GM12874 (cell line): ENCODE results near the gene MAT2A.

Experiments
- TF ChIP-seq, protein P1 (sequence below): IDR thresholded peaks from 2 replicates; pipeline ENCODE4 v1.5.1; 2011; ENCODE audit warnings: low read depth, mild to moderate bottlenecking, control low read depth, low read length, moderate library complexity; ENCODE audit not compliant: insufficient read depth

The MAT2A gene

GRCh38 chr2:85516653-85517389, 22.1 kb upstream of the MAT2A start:
- TF ChIP-seq, protein P1, sequence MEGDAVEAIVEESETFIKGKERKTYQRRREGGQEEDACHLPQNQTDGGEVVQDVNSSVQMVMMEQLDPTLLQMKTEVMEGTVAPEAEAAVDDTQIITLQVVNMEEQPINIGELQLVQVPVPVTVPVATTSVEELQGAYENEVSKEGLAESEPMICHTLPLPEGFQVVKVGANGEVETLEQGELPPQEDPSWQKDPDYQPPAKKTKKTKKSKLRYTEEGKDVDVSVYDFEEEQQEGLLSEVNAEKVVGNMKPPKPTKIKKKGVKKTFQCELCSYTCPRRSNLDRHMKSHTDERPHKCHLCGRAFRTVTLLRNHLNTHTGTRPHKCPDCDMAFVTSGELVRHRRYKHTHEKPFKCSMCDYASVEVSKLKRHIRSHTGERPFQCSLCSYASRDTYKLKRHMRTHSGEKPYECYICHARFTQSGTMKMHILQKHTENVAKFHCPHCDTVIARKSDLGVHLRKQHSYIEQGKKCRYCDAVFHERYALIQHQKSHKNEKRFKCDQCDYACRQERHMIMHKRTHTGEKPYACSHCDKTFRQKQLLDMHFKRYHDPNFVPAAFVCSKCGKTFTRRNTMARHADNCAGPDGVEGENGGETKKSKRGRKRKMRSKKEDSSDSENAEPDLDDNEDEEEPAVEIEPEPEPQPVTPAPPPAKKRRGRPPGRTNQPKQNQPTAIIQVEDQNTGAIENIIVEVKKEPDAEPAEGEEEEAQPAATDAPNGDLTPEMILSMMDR, result no peak

DNA sequence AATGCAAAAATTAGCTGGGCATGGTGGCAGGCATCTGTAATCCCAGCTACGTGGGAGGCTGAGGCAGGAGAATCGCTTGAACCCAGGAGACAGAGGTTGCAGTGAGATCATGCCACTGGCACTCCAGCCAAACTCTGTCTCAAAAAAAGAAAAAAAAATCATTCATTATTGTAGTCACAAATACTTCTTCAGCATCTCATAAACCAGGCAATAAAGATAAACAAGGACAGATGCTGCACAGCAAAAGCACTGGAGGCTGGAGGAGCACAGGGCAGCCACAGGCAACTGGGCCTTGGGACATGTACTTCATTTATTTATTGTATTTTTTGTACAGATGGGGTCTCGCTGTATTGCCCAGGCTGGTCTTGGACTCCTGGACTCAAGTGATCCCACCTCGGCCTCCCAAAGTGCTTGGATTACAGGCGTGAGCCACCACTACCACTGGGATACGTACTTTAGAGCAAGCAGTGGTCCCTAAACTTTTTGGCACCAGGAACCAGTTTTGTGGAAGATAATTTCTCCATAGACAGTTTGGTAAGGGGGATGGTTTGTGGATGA, 16.8 kb upstream of the MAT2A start:
- TF ChIP-seq, protein P1, result no peak

- TF ChIP-seq, protein P1, result no peak
These were observed 15.7 kb upstream of the MAT2A start for GRCh38 chr2:85523062-85523902.

- TF ChIP-seq, protein P1, result no peak
These were observed 15.0 kb upstream of the MAT2A start for GRCh38 chr2:85523903-85524335.

DNA sequence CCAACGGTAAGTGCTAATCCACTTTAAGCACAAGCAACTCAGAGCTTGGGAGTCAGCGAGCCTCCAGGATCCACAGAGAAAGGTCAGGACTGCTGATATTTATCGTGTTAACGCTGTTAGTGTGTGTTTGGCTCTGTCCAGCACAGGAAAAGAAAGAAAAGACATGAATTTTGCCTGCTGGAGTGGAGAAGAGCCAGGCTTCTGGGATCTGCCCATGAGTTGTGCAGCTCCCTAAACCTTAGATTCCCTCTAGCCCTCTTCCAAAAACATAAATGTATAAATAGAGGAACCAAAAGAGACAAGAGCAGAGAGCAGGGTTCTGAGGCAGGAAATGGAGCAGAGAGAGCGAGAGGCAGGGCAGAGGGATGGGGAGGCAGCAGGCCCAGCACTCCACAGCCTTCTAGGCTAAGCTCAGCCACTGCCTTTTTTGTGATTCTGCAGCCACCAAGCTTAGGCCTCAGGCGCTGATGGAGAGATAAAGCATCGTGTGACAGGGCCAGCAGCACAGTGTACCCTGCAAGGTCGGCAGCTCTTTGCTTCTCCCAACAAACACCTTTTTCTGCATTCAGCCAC, 14.5 kb upstream of the MAT2A start:
- TF ChIP-seq, protein P1, result no peak

DNA sequence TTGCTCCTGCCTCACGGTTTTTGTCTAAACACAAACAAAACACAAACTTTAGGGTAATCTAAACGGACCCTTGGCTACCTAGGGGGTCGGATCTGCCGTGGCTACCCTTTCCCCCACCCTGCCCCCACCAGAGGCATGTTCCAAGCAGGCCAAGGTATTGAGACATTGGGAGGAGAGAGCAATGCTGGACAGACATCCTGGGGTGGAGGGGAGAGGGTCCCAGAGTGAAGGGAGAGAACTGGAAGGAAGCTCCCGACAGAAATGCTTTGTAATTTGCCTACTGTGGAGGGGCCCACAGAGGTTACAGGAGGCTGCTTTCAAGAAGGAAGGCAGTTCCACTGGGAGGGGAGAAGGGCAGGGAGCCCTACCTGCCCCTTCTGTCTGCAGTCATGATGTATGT, 13.9 kb upstream of the MAT2A start:
- TF ChIP-seq, protein P1, result no peak

GRCh38 chr2:85525567-85525966, 13.4 kb upstream of the MAT2A start:
- TF ChIP-seq, protein P1, result no peak
